Activated CD4-positive, alpha-beta T cell treated with anti-CD3 and anti-CD28 coated beads for 24 hours (primary cell): ENCODE measurements around the gene BRPF1.

Experiments
- DNase-seq, 2 donors: peaks; one replicate each; pipeline ENCODE4 v3.0.0-alpha.2; 2020; ENCODE audit warnings: low read depth in 2 of 2

BRPF1 gene

GRCh38 chr3:9732080-9732739 is 675 bp downstream of the BRPF1 start:
- DNase-seq, result no peak

- DNase-seq, result no peak
These were observed 1.2 kb downstream of the BRPF1 start for GRCh38 chr3:9732740-9733115.

- no peak for DNase-seq
These were observed 5.3 kb downstream of the BRPF1 start for GRCh38 chr3:9736831-9737230.

GRCh38 chr3:9739181-9739580 is 7.6 kb downstream of the BRPF1 start:
- DNase-seq, result no peak

- no peak for DNase-seq
These were observed 11.0 kb downstream of the BRPF1 start for GRCh38 chr3:9742560-9742959.

GRCh38 chr3:9743548-9743947 is 12.0 kb downstream of the BRPF1 start:
- no peak for DNase-seq

GRCh38 chr3:9744162-9744561 is 12.6 kb downstream of the BRPF1 start:
- no peak for DNase-seq

GRCh38 chr3:9745521-9745920 is 14.0 kb downstream of the BRPF1 start:
- no peak for DNase-seq

- DNase-seq, result no peak
These were observed 14.8 kb downstream of the BRPF1 start for GRCh38 chr3:9746330-9746729.

GRCh38 chr3:9747267-9747666 is 15.7 kb downstream of the BRPF1 start:
- DNase-seq, result no peak

GRCh38 chr3:9748031-9748430 is 16.5 kb downstream of the BRPF1 start:
- no peak for DNase-seq

- DNase-seq, result no peak
These were observed 17.7 kb downstream of the BRPF1 start for GRCh38 chr3:9749296-9749644.

GRCh38 chr3:9749645-9750555 is 18.4 kb downstream of the BRPF1 start, which contains the start of gene OGG1:
Gene OGG1 (plus strand): TSS chr3:9749952. CDS start chr3:9750287, 335 bp downstream.
- peak; percentile 88 to 94 for DNase-seq

- DNase-seq, result no peak
These were observed 19.2 kb downstream of the BRPF1 start for GRCh38 chr3:9750556-9751411.

GRCh38 chr3:9754678-9755077 is 23.1 kb downstream of the BRPF1 start:
- no peak for DNase-seq

GRCh38 chr3:9757427-9757826 is 25.9 kb downstream of the BRPF1 start:
- no peak for DNase-seq

- no peak for DNase-seq
These were observed 29.4 kb downstream of the BRPF1 start for GRCh38 chr3:9760779-9761505.

- no peak for DNase-seq
These were observed 30.4 kb downstream of the BRPF1 start for GRCh38 chr3:9761919-9762318.

- DNase-seq, result no peak
These were observed 31.3 kb downstream of the BRPF1 start for GRCh38 chr3:9762871-9763270.

GRCh38 chr3:9765865-9766264 is 34.3 kb downstream of the BRPF1 start:
- DNase-seq, result no peak

- DNase-seq, result no peak
These were observed 35.9 kb downstream of the BRPF1 start for GRCh38 chr3:9767418-9767817.
